Sigmoid colon (tissue), 7 donors: Measurements from ENCODE around the gene KCNJ6. TPM values are rescaled to one million over a fixed set of nuclear protein-coding genes. Genes with fewer than 3 reads are reported as not detected.

ENCODE experiments used
- DNase-seq: peaks from one replicate; pipeline ENCODE4 v3.0.0-alpha.2; 2019
- H3K27ac ChIP-seq, 4 donors: fragments of 200-600 bp; sonication (generic); one replicate each; pipeline ENCODE4 v1.5.1; 2016 to 2019; ENCODE audit warnings: mild to moderate bottlenecking in 1 of 4
- H3K27me3 ChIP-seq, 3 donors: fragments of 200-600 bp; sonication (generic); one replicate each; pipeline ENCODE4 v1.5.1; 2019; ENCODE audit warnings: mild to moderate bottlenecking in 1 of 3
- H3K36me3 ChIP-seq, 4 donors: fragments of 200-600 bp; sonication (generic); one replicate each; pipeline ENCODE4 v1.5.1; 2016 to 2019
- H3K4me1 ChIP-seq, 4 donors: fragments of 200-600 bp; sonication (generic); one replicate each; pipeline ENCODE4 v1.5.1; 2017 to 2019
- H3K4me3 ChIP-seq, 4 donors: fragments of 200-600 bp; sonication (generic); one replicate each; pipeline ENCODE4 v1.5.1; 2017 to 2019; ENCODE audit warnings: mild to moderate bottlenecking in 2 of 4, moderate library complexity in 1 of 4
- H3K9me3 ChIP-seq, 4 donors: fragments of 200-600 bp in 3 of 4; sonication (generic) in 3 of 4; one replicate each; pipeline versions ENCODE4 v1.5.1 to v1.6.1; 2013 to 2019
- CTCF ChIP-seq, 4 experiments: fragments of 450-650 bp in 3 of 4; fragments of 200-600 bp in 1 of 4; IDR thresholded peaks; one replicate each; pipeline ENCODE4 v1.5.1; 2016 to 2019; ENCODE audit warnings: antibody characterized with exemption in 4 of 4, mild to moderate bottlenecking in 3 of 4, moderate library complexity in 2 of 4
- EP300 ChIP-seq, 4 donors: sonication (generic); formaldehyde crosslinking; IDR thresholded peaks; one replicate each; pipeline ENCODE4 v1.6.1; 2017; ENCODE audit warnings: antibody characterized with exemption in 4 of 4
- POLR2A ChIP-seq, 2 donors: fragments of 450-650 bp; IDR thresholded peaks; one replicate each; pipeline ENCODE4 v1.6.1; 2016; ENCODE audit warnings: antibody characterized with exemption in 2 of 2, mild to moderate bottlenecking in 2 of 2, moderate library complexity in 2 of 2
- POLR2AphosphoS5 ChIP-seq, 4 donors: sonication (generic); formaldehyde crosslinking; IDR thresholded peaks; one replicate each; pipeline ENCODE4 v1.6.1; 2017; ENCODE audit warnings: antibody characterized with exemption in 4 of 4
- WGBS, 2 donors: extraction: QIAGEN DNeasy Blood & Tissue Kit; methylation state at CpG; one replicate each; pipeline ENCODE4 v1.1.7; 2013; 5-methylcytosine and 5-hydroxymethylcytosine counted together
- intact Hi-C: fragments of 100-400 bp; cut with DNase I; formaldehyde crosslinking; loops from one replicate; pipeline ENCODE4 v1.15.1; 2023
- polyA plus RNA-seq, 3 donors: library from polyadenylated mRNA; stranded (reverse); fragments of 200-250 nt; gene quantifications; one replicate each; pipeline ENCODE4 v1.2.3, GENCODE V29; 2013
- total RNA-seq, 4 donors: library from RNA; depleted of rRNA; stranded (reverse); fragments of >200 nt; gene quantifications; one replicate each; pipeline ENCODE4 v1.1.0, GENCODE V29; 2016
- donor health status: healthy with polysubstance abuse.
- donor health status: Bipolar disorder and iron deficiency.
- donor health status: healthy.

Gene KCNJ6
- total and polyA plus RNA-seq, 7 donors = under 0.01 to 0.04 (median under 0.01) TPM; not detected in 2

GRCh38 chr21:37742532-37742931, 173.7 kb downstream of the KCNJ6 start:
- intact Hi-C loops = no loop called here
- Histone ChIP-seq H3K4me1 (no peaks in the 10 kb centered on the region), H3K27me3 (peaks cover 0 to 4% (median 0%) of the 10 kb centered on the region in 3 donors)

GRCh38 chr21:37742115-37742514, 174.1 kb downstream of the KCNJ6 start:
- intact Hi-C loops = no loop called here
- no peaks in the 10 kb centered on the region for H3K4me1 ChIP-seq
- no peak for DNase-seq
- peaks cover 0 to 4% (median 0%) of the 10 kb centered on the region in 3 donors for H3K27me3 ChIP-seq
- H3K36me3 ChIP-seq = no peaks in the 10 kb centered on the region
- no peak for TF ChIP-seq CTCF (IDR thresholded peaks at IDR 0.05)
- no peak for TF ChIP-seq EP300 (IDR thresholded peaks at IDR 0.05)
- no peak for TF ChIP-seq POLR2A (IDR thresholded peaks at IDR 0.05)
- no peak for TF ChIP-seq POLR2AphosphoS5 (IDR thresholded peaks at IDR 0.05)
- no peaks in the 10 kb centered on the region for H3K9me3 ChIP-seq
- H3K27ac ChIP-seq = no peak overlapping the region
- H3K4me3 ChIP-seq = no peak overlapping the region

More at GRCh38 chr21:37742532-37742931, 173.7 kb downstream of the KCNJ6 start:
- no peak for DNase-seq
- Histone ChIP-seq H3K4me3 (no peak overlapping the region), H3K9me3 (no peaks in the 10 kb centered on the region), H3K27ac (no peak overlapping the region), H3K36me3 (no peaks in the 10 kb centered on the region)
- no peak for TF ChIP-seq EP300 (IDR thresholded peaks at IDR 0.05)
- 72 to 77% methylated on average over 1 of the region's 1 CpG for WGBS, 2 donors

GRCh38 chr21:37737996-37738395, 178.3 kb downstream of the KCNJ6 start:
- no peak overlapping the region for H3K4me3 ChIP-seq
- TF ChIP-seq POLR2AphosphoS5 (IDR thresholded peaks at IDR 0.05) = no peak
- no peak for TF ChIP-seq EP300 (IDR thresholded peaks at IDR 0.05)
- no peak for TF ChIP-seq CTCF (IDR thresholded peaks at IDR 0.05)
- TF ChIP-seq POLR2A (IDR thresholded peaks at IDR 0.05) = no peak
- no peaks in the 10 kb centered on the region for H3K4me1 ChIP-seq
- H3K36me3 ChIP-seq = no peaks in the 10 kb centered on the region
- 51 to 58% methylated on average over 2 of the region's 2 CpGs for WGBS, 2 donors
- H3K27me3 ChIP-seq = peaks cover 0 to 4% (median 0%) of the 10 kb centered on the region in 3 donors
- no peaks in the 10 kb centered on the region for H3K9me3 ChIP-seq
- intact Hi-C loops = no loop called here
- no peak for DNase-seq
- H3K27ac ChIP-seq = no peak overlapping the region

GRCh38 chr21:37737507-37737906, 178.8 kb downstream of the KCNJ6 start:
- H3K27ac ChIP-seq = no peak overlapping the region
- WGBS, 2 donors = 62 to 70% methylated on average over 4 of the region's 4 CpGs
- H3K4me1 ChIP-seq = no peaks in the 10 kb centered on the region
- intact Hi-C loops = no loop called here
- H3K36me3 ChIP-seq = no peaks in the 10 kb centered on the region
- TF ChIP-seq POLR2AphosphoS5 (IDR thresholded peaks at IDR 0.05) (no peak), POLR2A (IDR thresholded peaks at IDR 0.05) (no peak), CTCF (IDR thresholded peaks at IDR 0.05) (no peak), EP300 (IDR thresholded peaks at IDR 0.05) (no peak)
- H3K4me3 ChIP-seq = no peak overlapping the region
- no peaks in the 10 kb centered on the region for H3K9me3 ChIP-seq
- peaks cover 0 to 4% (median 0%) of the 10 kb centered on the region in 3 donors for H3K27me3 ChIP-seq
- DNase-seq = no peak

GRCh38 chr21:37734846-37735245, 181.4 kb downstream of the KCNJ6 start:
- Histone ChIP-seq H3K4me1 (no peaks in the 10 kb centered on the region), H3K36me3 (no peaks in the 10 kb centered on the region), H3K4me3 (no peak overlapping the region), H3K27ac (no peak overlapping the region), H3K9me3 (no peaks in the 10 kb centered on the region), H3K27me3 (peaks cover 0 to 4% (median 0%) of the 10 kb centered on the region in 3 donors)
- DNase-seq = no peak
- 89 to 91% methylated on average over 10 of the region's 10 CpGs for WGBS, 2 donors
- intact Hi-C loops = no loop called here
- TF ChIP-seq POLR2AphosphoS5 (IDR thresholded peaks at IDR 0.05) = no peak
- no peak for TF ChIP-seq EP300 (IDR thresholded peaks at IDR 0.05)
- no peak for TF ChIP-seq POLR2A (IDR thresholded peaks at IDR 0.05)
- TF ChIP-seq CTCF (IDR thresholded peaks at IDR 0.05) = no peak
